Trophoblast cell (in vitro differentiated cells and primary cell): ENCODE results near the gene COPZ2.

Experiments used
- DNase-seq, 2 donors: peaks; one replicate each; pipeline ENCODE4 v3.0.0-alpha.2; 2016
- H2AFZ ChIP-seq: 2 replicates; pipeline ENCODE4 v1.6.1; 2013; ENCODE audit warnings: low read length, moderate library complexity, mild to moderate bottlenecking; ENCODE audit not compliant: insufficient read depth, poor library complexity
- H2AK5ac ChIP-seq: 2 replicates; pipeline ENCODE4 v1.6.1; 2013; ENCODE audit warnings: mild to moderate bottlenecking, low read length
- H2BK120ac ChIP-seq: 2 replicates; pipeline ENCODE4 v1.6.1; 2013; ENCODE audit warnings: low read length, mild to moderate bottlenecking, moderate library complexity; ENCODE audit not compliant: insufficient read depth, poor library complexity
- H2BK12ac ChIP-seq: 2 replicates; pipeline ENCODE4 v1.6.1; 2013; ENCODE audit warnings: mild to moderate bottlenecking, low read length, moderate library complexity
- H2BK5ac ChIP-seq: 2 replicates; pipeline ENCODE4 v1.6.1; 2013; ENCODE audit warnings: low read length, low read depth, moderate library complexity, mild to moderate bottlenecking; ENCODE audit not compliant: poor library complexity
- H3K14ac ChIP-seq: 2 replicates; pipeline ENCODE4 v1.6.1; 2013; ENCODE audit warnings: mild to moderate bottlenecking, low read length
- H3K18ac ChIP-seq: 2 replicates; pipeline ENCODE4 v1.6.1; 2013; ENCODE audit warnings: mild to moderate bottlenecking, low read length
- H3K23ac ChIP-seq: 2 replicates; pipeline ENCODE4 v1.6.1; 2013; ENCODE audit warnings: low read length
- H3K27ac ChIP-seq: 2 replicates; pipeline ENCODE4 v1.5.1; 2013; ENCODE audit warnings: low read depth, mild to moderate bottlenecking, inconsistent platforms, low read length, moderate library complexity
- H3K27me3 ChIP-seq: 2 replicates; pipeline ENCODE4 v1.6.1; 2013; ENCODE audit warnings: inconsistent platforms, mild to moderate bottlenecking, low read length, moderate library complexity; ENCODE audit not compliant: insufficient read depth
- H3K36me3 ChIP-seq, 2 experiments: 1 replicate in 1 of 2; 2 replicates in 1 of 2; pipeline ENCODE4 v1.6.1; 2013; ENCODE audit warnings: low read length in 2 of 2, mild to moderate bottlenecking in 2 of 2, moderate library complexity in 1 of 2; ENCODE audit not compliant: insufficient read depth in 2 of 2, control insufficient read depth in 1 of 2
- H3K4ac ChIP-seq: 2 replicates; pipeline ENCODE4 v1.6.1; 2013; ENCODE audit warnings: low read depth, mild to moderate bottlenecking, low read length, moderate library complexity
- H3K4me1 ChIP-seq, 2 experiments: 1 replicate in 1 of 2; 2 replicates in 1 of 2; pipeline ENCODE4 v1.6.1; 2013; ENCODE audit warnings: low read length in 2 of 2, mild to moderate bottlenecking in 2 of 2, moderate library complexity in 1 of 2; ENCODE audit not compliant: insufficient read depth in 2 of 2, control insufficient read depth in 1 of 2
- H3K4me2 ChIP-seq: 2 replicates; pipeline ENCODE4 v1.6.1; 2013; ENCODE audit warnings: inconsistent platforms, mild to moderate bottlenecking, low read length, moderate library complexity
- H3K4me3 ChIP-seq: 2 replicates; pipeline ENCODE4 v1.5.1; 2013; ENCODE audit warnings: mild to moderate bottlenecking, low read depth, low read length, inconsistent platforms
- H3K79me1 ChIP-seq: one replicate; pipeline ENCODE4 v1.6.1; 2013; ENCODE audit warnings: low read length
- H3K79me2 ChIP-seq: 2 replicates; pipeline ENCODE4 v1.6.1; 2013; ENCODE audit warnings: low read length, mild to moderate bottlenecking; ENCODE audit not compliant: control insufficient read depth, insufficient read depth, poor library complexity
- H3K9ac ChIP-seq: 2 replicates; pipeline ENCODE4 v1.6.1; 2013; ENCODE audit warnings: mild to moderate bottlenecking, low read length
- H3K9me3 ChIP-seq: 2 replicates; pipeline ENCODE4 v1.6.1; 2013; ENCODE audit warnings: low read depth, mild to moderate bottlenecking, control low read depth, inconsistent platforms, low read length; ENCODE audit not compliant: insufficient read depth
- H4K12ac ChIP-seq: 2 replicates; pipeline ENCODE4 v1.6.1; 2013; ENCODE audit warnings: low read depth, mild to moderate bottlenecking, low read length, moderate library complexity
- H4K8ac ChIP-seq: 2 replicates; pipeline ENCODE4 v1.6.1; 2013; ENCODE audit warnings: low read depth, mild to moderate bottlenecking, low read length, moderate library complexity
- H4K91ac ChIP-seq: one replicate; pipeline ENCODE4 v1.6.1; 2013; ENCODE audit warnings: low read depth, mild to moderate bottlenecking, low read length, moderate library complexity
- WGBS: extraction: QIAGEN DNeasy Blood & Tissue Kit; methylation state at CpG from one replicate; pipeline ENCODE4 v1.1.7; 2013; ENCODE audit warnings: missing lambda C conversion rate; ENCODE audit not compliant: insufficient read length, insufficient coverage; ENCODE audit errors: extremely low coverage; 5-methylcytosine and 5-hydroxymethylcytosine counted together

COPZ2 gene

DNA sequence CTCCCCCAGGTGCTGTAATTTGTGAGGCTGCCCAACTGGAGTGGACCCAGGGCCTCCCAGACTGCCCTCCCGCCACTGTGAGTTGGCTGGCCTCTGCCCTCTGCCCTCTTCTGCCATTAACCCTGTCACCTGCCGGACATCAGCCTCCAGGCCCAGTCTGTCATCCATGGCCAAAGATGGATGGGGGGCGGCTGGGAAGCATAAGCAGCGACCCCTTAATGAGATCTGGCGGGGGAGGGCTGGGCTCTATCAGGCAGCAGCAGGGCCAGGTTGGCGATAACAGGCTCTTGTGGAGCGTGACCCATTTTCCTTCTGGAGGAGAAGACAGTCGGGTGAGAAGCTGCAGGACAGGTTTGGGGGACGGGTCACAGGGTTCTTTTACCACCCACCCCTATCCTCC, 41.4 kb downstream of the COPZ2 start:
- Histone ChIP-seq H2BK5ac (no peak overlapping the region), H2AK5ac (no peak overlapping the region), H3K79me1 (no peaks in the 10 kb centered on the region), H3K79me2 (no peaks in the 10 kb centered on the region), H3K4me1 (peaks cover 6 to 16% of the 10 kb centered on the region in 2 experiments), H3K4me2 (no peak overlapping the region), H4K91ac (no peak overlapping the region), H3K27ac (no peak overlapping the region), H3K36me3 (no peaks in the 10 kb centered on the region), H3K4ac (no peak overlapping the region), H3K14ac (no peak overlapping the region), H3K23ac (no peak overlapping the region), H2BK12ac (no peak overlapping the region), H3K27me3 (no peaks in the 10 kb centered on the region), H3K9me3 (peaks cover 4% of the 10 kb centered on the region), H4K8ac (no peak overlapping the region), H4K12ac (no peak overlapping the region), H3K9ac (no peak overlapping the region), H3K18ac (no peak overlapping the region), H2AFZ (no peak overlapping the region), H3K4me3 (no peak overlapping the region), H2BK120ac (no peak overlapping the region)
- WGBS = no CpG with 5 or more reads among the region's 9 CpGs
- DNase-seq = no peak

DNA sequence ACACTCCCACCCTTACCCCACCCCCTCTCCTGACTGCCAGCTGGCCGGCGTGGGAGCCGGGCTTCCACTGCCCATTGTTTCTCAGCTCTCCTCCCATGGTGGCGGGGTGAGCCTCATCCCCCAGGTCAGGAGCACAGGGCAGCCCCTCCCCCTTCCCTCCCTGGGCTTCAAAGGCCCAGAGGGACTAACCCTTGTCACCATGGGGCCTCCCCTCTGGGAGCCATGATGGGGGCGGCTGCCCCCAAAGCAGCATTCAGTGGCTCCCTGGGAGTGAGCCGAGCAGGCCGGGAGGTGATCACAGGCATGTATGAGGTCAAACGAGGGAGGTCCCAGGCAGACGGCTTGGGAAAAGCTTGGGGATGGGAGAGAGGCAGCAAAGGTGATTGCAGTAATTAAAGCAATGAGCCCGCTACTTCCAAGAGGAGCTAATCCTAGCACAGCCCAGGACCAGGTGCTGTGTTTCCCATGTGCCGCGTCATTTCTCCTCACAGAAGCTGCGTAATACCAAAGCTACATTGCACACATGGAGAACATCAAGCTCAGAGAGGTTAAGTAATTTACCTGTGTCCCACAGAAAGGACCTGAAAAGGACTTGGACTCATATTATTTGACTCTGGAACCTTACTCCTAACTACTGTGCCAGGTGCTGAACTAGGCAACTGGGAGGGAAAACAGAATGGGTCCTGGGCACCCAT, 42.2 kb downstream of the COPZ2 start:
- no CpG with 5 or more reads among the region's 13 CpGs for WGBS

DNA sequence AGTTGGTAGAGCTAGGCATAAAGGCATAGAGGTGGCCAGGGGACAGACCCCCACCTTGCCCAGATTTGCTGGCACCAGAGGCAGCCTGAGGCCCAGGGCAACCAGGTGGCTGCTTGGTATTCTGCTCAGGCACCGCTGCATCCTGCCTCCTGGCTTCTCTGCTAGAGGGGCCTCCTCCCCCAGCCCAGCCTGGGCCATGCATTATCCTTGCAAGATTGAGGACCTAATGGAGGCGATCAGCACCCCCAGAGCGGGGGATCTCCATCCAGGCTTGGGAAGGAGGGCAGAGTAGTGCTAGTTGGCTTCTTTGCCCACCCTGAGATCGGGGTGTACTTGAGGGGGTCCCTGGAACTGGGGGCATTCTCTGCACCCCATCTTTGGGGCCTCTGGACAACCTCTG, 42.9 kb downstream of the COPZ2 start:
- no peak overlapping the region for H3K18ac ChIP-seq
- WGBS = no CpG with 5 or more reads among the region's 4 CpGs
- no peak overlapping the region for H3K14ac ChIP-seq

More for the DNA sequence above, 42.2 kb downstream of the COPZ2 start:
- Histone ChIP-seq H3K4ac (no peak overlapping the region), H2AK5ac (no peak overlapping the region), H3K36me3 (no peaks in the 10 kb centered on the region), H4K8ac (no peak overlapping the region), H2BK12ac (no peak overlapping the region), H3K18ac (no peak overlapping the region), H3K4me2 (no peak overlapping the region), H3K4me3 (no peak overlapping the region), H2BK120ac (no peak overlapping the region), H3K27ac (no peak overlapping the region), H3K23ac (no peak overlapping the region), H3K9me3 (peaks cover 8% of the 10 kb centered on the region), H3K14ac (no peak overlapping the region), H2BK5ac (no peak overlapping the region), H3K9ac (no peak overlapping the region), H3K79me2 (no peaks in the 10 kb centered on the region), H2AFZ (no peak overlapping the region), H4K91ac (no peak overlapping the region), H3K27me3 (no peaks in the 10 kb centered on the region), H3K79me1 (no peaks in the 10 kb centered on the region), H4K12ac (no peak overlapping the region), H3K4me1 (peaks cover 8 to 21% of the 10 kb centered on the region in 2 experiments)
- no peak for DNase-seq

DNA sequence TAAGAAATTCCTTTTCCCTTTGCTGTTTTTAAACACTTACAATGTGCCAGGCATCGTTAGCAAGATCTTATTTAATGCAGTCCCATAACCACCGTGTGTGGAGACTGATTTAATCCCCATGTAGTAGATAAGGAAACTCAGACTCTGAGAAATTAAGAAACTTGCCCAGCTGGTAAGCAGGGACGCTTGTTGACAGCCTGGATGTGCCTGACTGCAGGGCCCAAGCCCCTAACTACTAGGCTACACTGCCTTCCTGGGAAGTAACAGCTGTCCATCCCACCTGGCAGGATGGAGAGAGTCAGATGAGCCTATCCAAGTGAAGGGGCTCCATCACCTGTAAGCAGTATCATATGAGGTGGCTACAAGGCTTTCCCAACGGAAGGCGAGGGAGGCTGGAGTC, 43.6 kb downstream of the COPZ2 start:
- no CpG with 5 or more reads among the region's 5 CpGs for WGBS
- H2AK5ac ChIP-seq = no peak overlapping the region

More for the DNA sequence above, 42.9 kb downstream of the COPZ2 start:
- Histone ChIP-seq H3K4me3 (no peak overlapping the region), H2AFZ (no peak overlapping the region), H4K91ac (no peak overlapping the region), H2AK5ac (no peak overlapping the region), H2BK5ac (no peak overlapping the region), H3K23ac (no peak overlapping the region), H3K27ac (no peak overlapping the region), H2BK12ac (no peak overlapping the region), H3K9ac (no peak overlapping the region), H3K4me1 (peaks cover 8 to 21% of the 10 kb centered on the region in 2 experiments), H4K12ac (no peak overlapping the region), H3K9me3 (peaks cover 8% of the 10 kb centered on the region), H3K79me1 (no peaks in the 10 kb centered on the region), H2BK120ac (no peak overlapping the region), H3K27me3 (no peaks in the 10 kb centered on the region), H3K4ac (no peak overlapping the region), H3K4me2 (no peak overlapping the region), H4K8ac (no peak overlapping the region), H3K36me3 (no peaks in the 10 kb centered on the region), H3K79me2 (no peaks in the 10 kb centered on the region)
- DNase-seq = no peak

More for the DNA sequence above, 43.6 kb downstream of the COPZ2 start:
- H3K36me3 ChIP-seq = no peaks in the 10 kb centered on the region
- H3K27ac ChIP-seq = no peak overlapping the region
- no peak overlapping the region for H3K18ac ChIP-seq
- no peak overlapping the region for H3K9ac ChIP-seq
- no peak overlapping the region for H4K8ac ChIP-seq
- no peak for DNase-seq
- peaks cover 8 to 21% of the 10 kb centered on the region in 2 experiments for H3K4me1 ChIP-seq
- no peak overlapping the region for H3K4ac ChIP-seq
- no peaks in the 10 kb centered on the region for H3K79me1 ChIP-seq
- H3K4me2 ChIP-seq = no peak overlapping the region
- H2AFZ ChIP-seq = no peak overlapping the region
- peaks cover 8% of the 10 kb centered on the region for H3K9me3 ChIP-seq
- H3K27me3 ChIP-seq = no peaks in the 10 kb centered on the region
- no peak overlapping the region for H3K23ac ChIP-seq
- no peaks in the 10 kb centered on the region for H3K79me2 ChIP-seq
- H3K14ac ChIP-seq = no peak overlapping the region
- H4K91ac ChIP-seq = no peak overlapping the region
- H2BK12ac ChIP-seq = no peak overlapping the region
- H3K4me3 ChIP-seq = no peak overlapping the region
- no peak overlapping the region for H4K12ac ChIP-seq
- no peak overlapping the region for H2BK5ac ChIP-seq
- H2BK120ac ChIP-seq = no peak overlapping the region
